ENCODE data around the gene MEAF6. TPM values are rescaled to one million over a fixed set of nuclear protein-coding genes. Genes with fewer than 3 reads are reported as not detected.
A peak's percentile ranks its signal among the peaks of the same experiment; 100 is the strongest.

The MEAF6 gene
- total RNA-seq, 1 donor from 2014 or later, result 52.8 TPM

GRCh38 chr1:37464443-37464842 is 50.1 kb downstream of the MEAF6 start:
- Mint-ChIP-seq H3K9me3 (ENCODE audit: low read depth) (no peaks in the 10 kb centered on the region), H3K4me3 (ENCODE audit: unreplicated experiment) (no peak overlapping the region), H3K27ac (ENCODE audit: unreplicated experiment) (no peak overlapping the region), H3K27me3 (ENCODE audit: low read depth) (no peaks in the 10 kb centered on the region), H3K36me3 (ENCODE audit: low read depth) (no peaks in the 10 kb centered on the region), H3K4me1 (ENCODE audit: low read depth) (peaks cover 4% of the 10 kb centered on the region)
- no peak for DNase-seq (ENCODE audit: low spot score)
- TF ChIP-seq CTCF (IDR thresholded peaks at IDR 0.05), result no peak

GRCh38 chr1:37461698-37462436 is 52.7 kb downstream of the MEAF6 start:
- no peak for DNase-seq (ENCODE audit: low spot score)
- Mint-ChIP-seq H3K4me3 (ENCODE audit: unreplicated experiment) (no peak overlapping the region), H3K27ac (ENCODE audit: unreplicated experiment) (no peak overlapping the region), H3K27me3 (ENCODE audit: low read depth) (no peaks in the 10 kb centered on the region), H3K4me1 (ENCODE audit: low read depth) (no peaks in the 10 kb centered on the region), H3K9me3 (ENCODE audit: low read depth) (no peaks in the 10 kb centered on the region), H3K36me3 (ENCODE audit: low read depth) (no peaks in the 10 kb centered on the region)
- no peak for TF ChIP-seq CTCF (IDR thresholded peaks at IDR 0.05)

GRCh38 chr1:37458551-37458950 is 56.0 kb downstream of the MEAF6 start:
- Mint-ChIP-seq H3K27ac (ENCODE audit: unreplicated experiment) (no peak overlapping the region), H3K36me3 (ENCODE audit: low read depth) (no peaks in the 10 kb centered on the region), H3K4me3 (ENCODE audit: unreplicated experiment) (no peak overlapping the region), H3K27me3 (ENCODE audit: low read depth) (no peaks in the 10 kb centered on the region), H3K9me3 (ENCODE audit: low read depth) (no peaks in the 10 kb centered on the region), H3K4me1 (ENCODE audit: low read depth) (peaks cover 5% of the 10 kb centered on the region)
- no peak for TF ChIP-seq CTCF (IDR thresholded peaks at IDR 0.05)
- no peak for DNase-seq (ENCODE audit: low spot score)

- DNase-seq (ENCODE audit: low spot score), result peak; percentile 15
- TF ChIP-seq CTCF (IDR thresholded peaks at IDR 0.05), result no peak
- Mint-ChIP-seq H3K9me3 (ENCODE audit: low read depth) (no peaks in the 10 kb centered on the region), H3K36me3 (ENCODE audit: low read depth) (no peaks in the 10 kb centered on the region), H3K27ac (ENCODE audit: unreplicated experiment) (no peak overlapping the region), H3K4me1 (ENCODE audit: low read depth) (peaks cover 5% of the 10 kb centered on the region), H3K27me3 (ENCODE audit: low read depth) (no peaks in the 10 kb centered on the region), H3K4me3 (ENCODE audit: unreplicated experiment) (no peak overlapping the region)
Measured at GRCh38 chr1:37456614-37457013, 58.0 kb downstream of the MEAF6 start.

GRCh38 chr1:37455516-37455915 is 59.0 kb downstream of the MEAF6 start:
- DNase-seq (ENCODE audit: low spot score), result peak; percentile 46
- Mint-ChIP-seq H3K4me3 (ENCODE audit: unreplicated experiment) (no peak overlapping the region), H3K4me1 (ENCODE audit: low read depth) (peaks cover 5% of the 10 kb centered on the region), H3K36me3 (ENCODE audit: low read depth) (no peaks in the 10 kb centered on the region), H3K27me3 (ENCODE audit: low read depth) (no peaks in the 10 kb centered on the region), H3K27ac (ENCODE audit: unreplicated experiment) (peak overlapping the region; percentile 32), H3K9me3 (ENCODE audit: low read depth) (no peaks in the 10 kb centered on the region)
- no peak for TF ChIP-seq CTCF (IDR thresholded peaks at IDR 0.05)

Data from chondrocyte (in vitro differentiated cells).